ENCODE data around the gene HTR5A.
"Not testable (repeated sequence)": the region's sequence is repeated elsewhere in the genome, so short reads cannot be mapped to it uniquely, and the experiment has no call there.

HTR5A gene

GRCh38 chr7:155069992-155070751, at the start of gene HTR5A:
Gene HTR5A (plus strand): TSS chr7:155070324. CDS start chr7:155070900, 576 bp downstream.
- DNase-seq, result peak; percentile 89

- DNase-seq, result no peak
These were observed 49.1 kb upstream of the HTR5A start for GRCh38 chr7:155020996-155021395.

- DNase-seq, result no peak
These were observed 48.4 kb upstream of the HTR5A start for GRCh38 chr7:155021699-155022145.

DNA sequence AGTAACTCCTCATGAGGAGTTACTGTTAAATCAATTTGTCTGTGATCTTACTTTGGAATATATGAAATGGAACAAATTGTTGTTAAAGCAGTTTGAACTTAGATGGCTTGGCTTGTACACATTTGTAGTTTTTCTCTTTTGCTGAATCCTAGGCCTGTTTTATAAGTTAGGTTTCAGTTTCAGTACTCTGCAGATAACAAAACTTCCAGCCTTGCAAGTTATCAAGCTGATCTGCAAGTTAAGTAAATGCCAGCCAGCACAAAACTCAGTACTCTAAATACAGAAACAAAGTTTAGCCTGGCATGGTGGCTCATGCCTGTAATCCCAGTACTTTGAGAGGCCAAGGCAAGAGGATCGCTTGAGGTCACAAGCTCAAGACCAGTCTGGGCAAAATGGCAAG, 42.2 kb upstream of the HTR5A start:
- no peak for DNase-seq

DNA sequence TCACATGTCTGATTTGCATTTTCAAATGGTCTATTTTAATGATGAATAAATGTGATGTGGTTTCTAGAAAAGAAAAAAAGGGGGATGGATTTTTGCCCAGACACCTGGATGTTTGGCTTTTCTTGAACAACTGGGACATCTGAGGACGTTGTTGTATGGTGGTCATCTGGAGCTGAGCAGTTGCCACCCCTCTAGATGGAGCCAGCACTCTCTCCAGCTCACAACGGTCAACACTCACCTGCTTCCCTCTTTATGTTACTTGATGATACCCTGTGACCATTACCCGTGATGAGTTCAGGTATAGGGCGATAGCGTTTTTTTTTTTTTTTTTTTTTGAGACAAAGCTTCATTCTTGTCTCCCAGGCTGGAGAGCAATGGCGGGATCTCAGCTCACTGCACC, 37.1 kb upstream of the HTR5A start:
- DNase-seq, result no peak

GRCh38 chr7:155034495-155034894, 35.6 kb upstream of the HTR5A start:
- DNase-seq, result not testable (repeated sequence)

DNA sequence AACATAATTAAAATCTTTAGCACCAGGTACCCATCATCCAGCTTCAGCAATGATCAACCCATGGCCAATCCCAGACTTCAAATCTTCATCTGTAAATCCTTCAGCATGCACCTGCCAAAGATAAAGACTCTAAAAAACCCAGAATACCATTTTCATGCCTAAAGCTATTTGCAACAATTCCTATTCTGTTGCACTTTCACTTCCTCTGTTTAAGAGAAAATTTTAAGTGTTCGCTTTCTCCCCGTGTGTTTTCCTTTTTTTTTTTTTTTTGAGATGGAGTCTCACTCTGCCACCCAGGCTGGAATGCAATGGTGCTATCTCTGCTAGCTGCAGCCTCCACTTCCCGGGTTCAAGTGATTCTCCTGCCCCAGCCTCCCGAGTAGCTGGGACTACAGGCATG, 31.8 kb upstream of the HTR5A start:
- DNase-seq, result no peak

- no peak for DNase-seq
These were observed 26.4 kb upstream of the HTR5A start for GRCh38 chr7:155043756-155044155.

GRCh38 chr7:155048006-155048405, 22.1 kb upstream of the HTR5A start:
- DNase-seq, result no peak

DNA sequence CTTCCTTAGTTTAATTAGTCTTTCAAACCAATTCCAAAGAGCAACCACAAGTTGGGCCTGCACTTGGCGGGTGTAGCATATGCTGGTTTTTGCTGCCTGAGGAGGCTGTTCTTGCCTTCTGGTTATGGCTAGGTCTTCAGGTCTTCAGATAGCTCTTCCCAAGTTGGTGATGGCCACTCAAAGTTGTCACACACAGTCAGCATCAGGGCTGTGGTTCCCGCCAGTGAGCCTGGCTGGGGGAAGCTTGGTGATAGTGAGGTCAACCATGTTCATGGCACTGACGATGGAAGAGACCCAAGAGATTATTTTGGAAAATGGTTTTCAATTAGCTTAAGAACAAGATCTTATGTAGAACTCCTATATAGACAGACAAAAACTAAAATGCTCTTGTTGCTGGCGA, 18.8 kb upstream of the HTR5A start:
- no peak for DNase-seq

DNA sequence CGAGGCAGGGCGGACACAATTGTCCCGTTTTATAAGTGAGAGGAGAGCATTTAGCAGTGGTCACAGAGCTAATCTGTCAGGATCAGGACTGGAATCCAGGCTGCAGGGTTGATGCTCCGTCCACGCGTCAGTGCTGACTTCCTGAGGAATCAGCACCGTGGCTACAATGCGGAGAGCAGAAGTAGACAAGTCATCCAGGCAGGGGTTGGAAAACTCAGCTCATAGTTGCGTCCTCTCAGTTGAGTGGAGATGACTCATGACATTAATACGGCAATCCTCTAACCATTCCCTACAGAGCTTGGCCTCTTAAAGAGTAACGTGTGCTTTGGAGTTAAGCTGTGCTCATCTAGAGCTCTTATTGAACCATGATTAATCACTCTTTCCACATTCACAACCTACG, 17.1 kb upstream of the HTR5A start:
- no peak for DNase-seq

DNA sequence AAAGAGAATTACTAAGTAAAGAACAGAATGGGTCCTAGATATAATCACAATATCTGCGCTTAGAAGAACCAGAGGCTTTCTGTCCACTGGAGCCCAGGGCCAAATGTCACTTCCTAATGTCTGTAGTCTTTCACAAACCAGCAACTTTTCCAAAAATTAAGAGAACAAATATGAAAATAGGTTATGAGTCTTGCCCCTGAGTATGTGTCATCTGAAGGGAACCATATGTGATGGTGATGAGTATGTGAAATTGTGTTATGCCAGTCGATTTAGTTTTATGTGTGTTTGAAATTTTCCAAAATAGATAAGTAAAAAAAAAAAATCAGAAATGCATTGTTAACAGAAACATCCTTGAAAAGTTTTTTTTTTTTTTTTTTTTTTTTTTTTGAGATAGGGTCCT, 15.4 kb upstream of the HTR5A start:
- no peak for DNase-seq

DNA sequence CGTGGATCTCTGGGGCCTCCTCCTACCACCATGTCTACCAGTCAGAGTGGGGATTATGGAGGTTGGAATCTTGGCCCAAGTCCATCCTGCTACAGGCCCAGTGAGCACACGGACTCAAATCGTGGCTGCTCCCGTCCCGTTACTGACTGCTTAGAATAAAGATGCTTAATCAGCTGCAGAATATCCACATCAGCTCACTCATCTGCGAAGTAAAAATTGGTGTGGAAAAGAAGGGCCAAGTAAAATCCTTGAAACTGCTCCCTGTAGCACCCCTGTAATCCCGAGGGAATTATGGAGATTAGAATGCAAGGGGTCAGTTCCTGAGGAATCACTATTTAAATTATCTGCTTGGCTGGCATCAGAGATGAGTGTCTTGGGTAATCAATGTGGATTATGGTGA, 13.0 kb upstream of the HTR5A start:
- no peak for DNase-seq

- no peak for DNase-seq
These were observed 11.2 kb upstream of the HTR5A start for GRCh38 chr7:155058896-155059295.

GRCh38 chr7:155059703-155060102, 10.4 kb upstream of the HTR5A start:
- DNase-seq, result no peak

GRCh38 chr7:155062411-155062810, 7.7 kb upstream of the HTR5A start:
- DNase-seq, result no peak

GRCh38 chr7:155064186-155064585, 5.9 kb upstream of the HTR5A start:
- no peak for DNase-seq

DNA sequence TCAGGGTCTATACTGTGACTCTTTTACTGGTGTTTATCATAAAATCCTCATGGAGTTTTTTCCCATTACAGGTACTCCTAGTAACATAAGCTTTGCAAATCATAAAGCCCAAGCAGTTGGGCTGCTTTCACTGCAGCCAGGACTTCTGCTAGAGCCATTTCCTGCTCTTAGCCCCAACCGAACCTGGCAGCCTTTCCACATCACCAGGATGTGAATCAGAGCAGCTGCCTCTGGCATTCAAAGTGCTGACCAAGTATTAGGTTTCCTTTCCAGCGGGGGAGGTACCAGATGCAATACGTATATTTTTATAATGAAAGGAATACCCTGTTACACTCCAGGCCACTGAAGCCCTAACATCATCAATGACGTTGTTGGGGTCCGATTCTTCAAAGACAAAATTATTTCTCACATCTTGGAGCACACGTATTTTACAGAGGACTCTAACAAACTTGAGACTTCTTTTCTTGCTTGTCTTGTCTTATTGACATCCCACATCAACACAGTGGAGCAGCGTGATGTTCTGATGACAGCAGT, 3.6 kb upstream of the HTR5A start:
- DNase-seq, result no peak

- DNase-seq, result no peak
These were observed 1.1 kb downstream of the HTR5A start for GRCh38 chr7:155071121-155071651.

- DNase-seq, result no peak
These were observed 1.9 kb downstream of the HTR5A start for GRCh38 chr7:155071916-155072571.

DNA sequence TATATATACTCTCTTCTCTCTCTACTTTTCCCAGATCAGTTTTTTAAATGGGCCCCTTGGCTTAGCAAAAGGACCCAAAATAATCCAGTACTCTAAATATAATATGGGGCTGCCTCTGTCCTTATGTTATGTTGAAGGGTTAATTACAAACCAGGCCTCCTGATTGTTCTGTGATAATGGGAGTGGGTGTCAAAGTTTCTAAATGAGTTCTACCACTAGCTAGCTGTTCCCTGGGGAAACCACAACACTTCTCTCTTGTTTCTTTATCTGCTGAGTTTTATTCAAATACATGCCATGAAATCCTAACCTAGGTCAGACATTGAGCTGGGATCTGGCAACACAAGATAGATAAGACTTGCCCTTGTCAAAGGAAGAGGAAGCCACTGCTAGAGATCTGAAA, 3.8 kb downstream of the HTR5A start:
- no peak for DNase-seq

- no peak for DNase-seq
These were observed 13.9 kb downstream of the HTR5A start for GRCh38 chr7:155084021-155084420.

DNA sequence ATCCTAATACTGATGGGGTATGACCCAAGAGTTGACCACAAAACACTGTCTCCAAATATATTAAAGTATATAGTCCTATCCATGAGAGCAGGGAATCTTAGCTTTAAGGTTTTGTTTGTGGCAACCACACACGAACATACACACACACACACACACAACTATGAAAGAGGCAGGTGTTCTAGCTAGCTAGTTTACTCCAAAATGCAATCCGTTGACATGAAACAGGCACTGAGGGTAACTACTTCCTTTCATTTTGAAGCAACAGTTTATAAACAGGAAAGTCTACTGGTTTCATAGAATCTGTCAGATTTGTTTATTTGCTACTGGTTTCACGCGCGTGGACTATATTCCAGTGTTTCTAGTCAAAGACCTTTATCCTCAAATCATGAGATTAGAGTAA, 14.8 kb downstream of the HTR5A start:
- no peak for DNase-seq

- DNase-seq, result no peak
These were observed 20.6 kb downstream of the HTR5A start for GRCh38 chr7:155090684-155091083.
